HG02678 (cell line): ENCODE measurements around the gene HHIPL1.
A peak's percentile ranks its signal among the peaks of the same experiment; 100 is the strongest.

Experiments used
- ATAC-seq: cut with Tn5 transposase; IDR thresholded peaks from one replicate; pipeline ENCODE4 v1.9.1; 2021; ENCODE audit warnings: mild to moderate bottlenecking, moderate library complexity; ENCODE audit not compliant: unreplicated experiment

HHIPL1 gene

GRCh38 chr14:99644723-99645544, at the start of gene HHIPL1:
TSS of gene HHIPL1 (plus strand) at chr14:99645129. CDS start at chr14:99645208, 79 bp downstream.
- ATAC-seq = no peak

GRCh38 chr14:99595524-99595923, 49.4 kb upstream of the HHIPL1 start:
- ATAC-seq = no peak

DNA sequence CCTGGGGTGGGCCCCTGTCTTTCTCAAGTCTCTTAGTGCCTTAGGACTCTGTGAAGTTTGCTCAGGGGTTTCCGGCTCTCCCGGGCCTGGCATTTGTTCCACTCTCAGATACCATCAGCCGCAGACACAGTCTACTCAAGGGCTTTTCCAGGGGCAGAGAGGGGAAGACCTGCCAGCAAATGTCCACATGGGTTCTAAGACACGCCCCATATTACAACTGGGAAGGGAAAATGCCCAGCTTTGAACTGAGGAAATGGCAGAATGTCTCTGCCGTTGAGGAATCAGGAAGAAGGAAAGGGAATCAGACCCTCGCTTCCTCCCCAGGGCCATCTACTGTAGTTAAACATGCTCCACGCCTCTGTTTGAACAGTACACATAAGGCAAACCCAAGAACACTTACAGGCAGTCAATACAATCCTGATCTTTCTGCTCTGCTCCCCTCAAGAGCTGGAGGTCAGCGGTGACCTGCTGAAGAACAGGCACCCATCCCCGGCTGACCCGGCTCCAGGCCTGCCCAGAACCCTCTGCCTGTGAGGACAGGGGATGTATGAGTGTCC, 48.8 kb upstream of the HHIPL1 start:
- ATAC-seq = no peak

GRCh38 chr14:99596772-99597171, 48.2 kb upstream of the HHIPL1 start:
- no peak for ATAC-seq

DNA sequence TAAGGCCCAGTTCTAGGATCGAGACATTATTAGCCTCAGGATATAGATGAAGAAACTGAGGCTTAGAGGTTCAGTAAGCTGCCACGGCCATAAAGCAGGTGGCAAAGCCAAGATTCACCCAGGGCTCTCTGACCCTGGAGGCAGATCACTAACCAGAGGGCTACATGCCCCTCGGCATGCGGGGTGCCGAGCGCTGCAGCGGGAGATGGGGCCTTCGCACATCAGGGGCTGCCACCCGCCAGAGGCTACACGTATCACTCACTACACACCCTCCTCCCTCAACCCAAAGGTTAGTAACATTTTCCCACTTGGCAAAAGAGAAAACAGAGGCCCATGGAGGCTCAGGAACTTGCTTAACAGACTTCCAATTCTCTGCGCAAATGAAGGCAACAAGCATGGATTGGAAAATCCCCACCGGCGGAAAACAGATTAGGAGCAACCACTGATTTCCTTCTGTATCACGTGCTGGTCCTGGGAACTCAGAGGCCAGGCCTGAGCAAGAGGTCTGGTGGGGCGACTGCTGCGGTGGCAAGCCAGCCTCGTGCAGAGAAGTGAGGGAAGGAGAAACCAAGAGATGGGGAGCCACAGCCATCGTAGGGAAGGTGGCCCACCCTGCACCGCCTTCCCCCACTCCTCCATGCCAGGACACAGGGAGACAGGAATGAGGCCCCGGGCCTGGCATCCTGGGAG, 46.9 kb upstream of the HHIPL1 start:
- ATAC-seq = no peak

DNA sequence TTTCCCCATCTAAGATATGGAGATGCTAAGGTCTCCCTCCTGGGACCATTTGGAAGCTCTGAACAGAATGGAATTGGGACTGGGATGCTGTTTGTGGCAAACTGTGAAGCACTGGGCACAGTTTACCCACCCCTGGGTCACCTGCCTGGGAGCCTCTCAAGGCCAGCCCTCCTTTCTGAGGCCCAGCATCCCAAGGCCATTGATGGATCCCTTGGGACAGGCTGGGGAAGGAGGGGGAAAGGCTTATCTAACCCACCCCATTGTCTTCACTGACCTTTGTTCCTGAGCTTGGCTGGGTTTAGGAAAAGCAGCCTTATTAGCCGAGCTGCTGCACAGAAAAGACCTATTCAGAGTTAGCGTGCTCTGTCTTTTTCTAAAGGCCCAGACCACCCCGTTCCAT, 46.2 kb upstream of the HHIPL1 start:
- no peak for ATAC-seq

GRCh38 chr14:99599393-99599792, 45.5 kb upstream of the HHIPL1 start:
- ATAC-seq = no peak

GRCh38 chr14:99600232-99600888, 44.6 kb upstream of the HHIPL1 start:
- ATAC-seq = no peak

GRCh38 chr14:99601361-99601831, 43.5 kb upstream of the HHIPL1 start:
- ATAC-seq = no peak

DNA sequence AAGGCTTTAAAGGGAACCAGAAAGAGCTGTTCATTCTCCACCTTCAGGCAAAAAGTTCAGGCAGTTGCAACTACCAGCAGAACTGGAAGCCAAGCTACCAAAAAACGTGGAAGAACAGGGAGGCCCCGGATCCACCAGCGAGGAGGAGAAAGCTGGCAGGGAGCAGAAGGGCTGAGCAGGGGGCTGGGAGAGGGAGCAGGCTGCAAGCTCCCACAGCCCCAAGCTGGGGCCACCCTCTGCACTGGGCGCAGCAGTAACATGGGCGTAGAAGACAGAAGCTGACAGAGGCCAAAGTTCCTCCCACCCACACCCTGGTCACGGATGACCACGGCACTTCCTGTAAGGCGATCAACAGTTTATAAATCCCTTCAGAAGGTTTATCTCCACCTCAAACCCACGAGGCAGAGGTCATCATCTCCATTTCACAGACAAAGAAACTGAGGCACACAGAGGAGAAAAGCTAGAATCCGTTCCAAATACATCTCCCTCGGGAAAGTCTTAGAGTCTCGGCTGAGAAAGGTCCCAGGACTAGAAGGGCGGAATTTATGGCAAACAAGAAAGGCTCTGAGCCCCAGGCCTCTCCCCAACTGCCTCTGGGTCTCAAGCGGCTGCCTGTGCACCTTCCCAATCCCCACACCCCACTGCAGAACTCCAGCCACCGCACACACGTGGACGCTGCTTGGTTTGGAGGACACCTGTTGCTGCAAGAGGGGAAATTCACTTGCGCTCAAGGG, 42.7 kb upstream of the HHIPL1 start:
- ATAC-seq = no peak

DNA sequence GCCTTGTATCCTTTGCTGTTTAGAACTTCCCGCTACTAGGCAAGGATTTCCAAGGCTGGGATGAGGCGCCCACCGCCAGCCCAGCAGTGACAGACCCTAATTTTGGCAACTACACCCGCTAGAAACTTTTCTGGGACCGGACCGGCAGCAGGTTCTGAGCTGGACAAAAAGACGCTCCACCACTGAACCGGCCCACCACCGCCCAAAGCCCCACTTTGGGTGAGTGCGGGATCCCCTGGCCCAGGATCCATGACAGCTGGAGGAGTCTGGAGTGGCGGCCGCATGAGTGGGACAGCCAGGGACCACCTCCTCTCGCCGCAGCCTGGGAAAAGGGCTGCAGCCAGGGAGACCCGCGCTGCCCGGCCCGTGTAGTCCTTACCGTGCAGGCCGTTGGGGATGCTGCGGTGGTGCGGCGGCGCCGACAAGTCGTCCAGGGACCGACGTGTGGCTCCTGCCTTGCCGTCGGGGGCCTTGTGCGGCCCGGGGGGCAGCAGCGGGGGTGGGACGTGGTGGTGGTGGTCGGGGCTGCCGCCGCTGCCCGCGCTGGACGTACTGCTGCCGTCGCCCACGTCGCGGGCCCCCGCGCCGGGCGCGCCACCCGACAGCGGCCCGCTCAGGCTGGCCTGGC, 42.0 kb upstream of the HHIPL1 start:
- no peak for ATAC-seq

DNA sequence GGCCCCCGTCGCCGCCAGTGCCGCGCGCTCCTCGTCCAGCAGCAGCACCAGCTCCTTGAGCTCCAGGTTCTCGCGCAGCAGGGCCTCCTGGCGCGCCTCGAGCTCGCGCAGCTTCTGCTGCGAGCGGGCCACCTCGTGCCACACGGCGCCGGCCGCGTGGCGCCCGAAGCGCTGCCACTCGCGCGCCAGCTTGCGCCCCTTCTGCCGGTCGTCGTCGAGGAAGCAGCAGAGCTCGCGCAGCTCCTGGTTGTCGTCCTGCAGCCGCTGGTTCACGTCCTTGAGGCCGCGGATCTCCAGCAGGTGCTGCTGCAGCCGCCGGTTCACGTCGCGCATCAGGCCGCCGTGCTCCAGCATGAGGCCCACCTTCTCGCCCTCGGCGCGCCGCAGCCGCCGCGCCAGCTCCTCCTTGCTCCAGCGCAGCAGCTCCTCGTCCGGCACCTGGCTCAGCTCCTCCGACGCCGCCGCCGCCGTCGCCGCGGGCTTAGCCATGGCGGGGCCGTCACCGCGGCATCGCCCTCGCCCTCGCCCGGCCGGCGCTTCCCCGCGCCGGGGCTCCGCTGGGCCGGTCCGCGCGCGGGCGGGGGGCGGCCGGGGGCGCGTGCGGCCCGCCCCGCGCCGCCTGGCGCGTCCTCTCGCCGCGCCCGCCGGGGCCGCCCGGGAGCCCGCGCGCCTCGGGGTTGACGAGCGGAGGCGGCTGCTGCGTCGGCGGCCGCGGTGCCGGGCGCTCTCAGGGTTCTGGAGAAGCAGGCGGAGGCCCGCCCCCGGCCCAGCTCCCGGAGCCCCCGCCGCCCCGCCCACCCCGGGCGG, 41.3 kb upstream of the HHIPL1 start, which contains the start of gene CCDC85C:
TSS of gene CCDC85C (minus strand) at position 737 of the 807 bp plus-strand sequence. CDS start at position 489, 248 bp downstream.
- ATAC-seq = peak; percentile 6

DNA sequence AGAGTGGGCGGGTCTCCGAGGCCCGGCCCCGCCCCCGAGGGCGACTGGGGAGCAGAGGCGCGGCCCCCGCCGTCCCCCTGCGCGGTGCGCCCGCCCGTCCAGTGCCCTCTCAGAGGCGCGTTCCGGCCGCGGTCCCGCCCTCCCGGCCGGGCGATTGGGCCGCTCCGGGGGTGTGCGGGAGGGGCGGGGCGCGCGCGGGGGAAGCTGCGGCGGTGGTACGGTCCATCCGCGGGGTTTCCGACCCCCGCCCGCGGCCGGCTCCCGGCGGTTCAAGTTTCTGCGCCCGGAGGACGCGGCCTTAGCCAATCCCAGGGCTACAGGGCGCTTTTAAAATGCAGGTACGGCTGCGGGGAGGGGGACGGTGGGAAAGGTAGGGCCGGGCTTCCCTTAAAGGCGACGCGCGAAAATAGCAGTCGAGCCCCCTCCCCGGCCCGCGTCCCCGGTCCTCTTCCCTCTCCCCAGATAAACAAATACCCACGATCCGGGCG, 40.6 kb upstream of the HHIPL1 start:
- peak; percentile 89 for ATAC-seq

DNA sequence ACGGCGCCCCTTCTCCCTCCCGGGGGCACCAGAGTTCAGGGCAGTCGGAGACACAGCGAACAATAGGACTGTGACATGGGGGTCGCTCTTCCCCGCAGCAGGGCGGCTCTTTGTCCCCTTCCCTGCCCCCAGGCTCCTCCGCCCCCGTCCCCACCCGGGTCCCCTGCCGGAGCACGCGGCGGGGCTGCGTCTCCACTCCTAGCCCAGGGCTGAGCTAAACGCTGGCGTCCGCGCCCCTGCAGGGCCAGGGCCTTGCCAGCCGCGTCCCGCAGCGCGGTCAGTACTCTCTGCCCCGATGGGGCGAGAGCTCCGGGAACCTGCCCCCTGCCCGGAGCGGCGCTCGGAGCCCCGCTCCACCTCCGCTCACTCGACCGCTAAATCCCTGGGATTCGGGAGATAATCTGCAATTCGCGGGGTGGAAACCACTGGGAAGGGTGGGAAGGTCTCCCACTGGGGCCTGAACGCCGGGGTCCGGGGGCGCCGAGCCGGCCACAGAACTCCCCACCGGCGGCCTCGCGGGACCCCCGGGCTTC, 40.1 kb upstream of the HHIPL1 start:
- ATAC-seq = peak; percentile 12

DNA sequence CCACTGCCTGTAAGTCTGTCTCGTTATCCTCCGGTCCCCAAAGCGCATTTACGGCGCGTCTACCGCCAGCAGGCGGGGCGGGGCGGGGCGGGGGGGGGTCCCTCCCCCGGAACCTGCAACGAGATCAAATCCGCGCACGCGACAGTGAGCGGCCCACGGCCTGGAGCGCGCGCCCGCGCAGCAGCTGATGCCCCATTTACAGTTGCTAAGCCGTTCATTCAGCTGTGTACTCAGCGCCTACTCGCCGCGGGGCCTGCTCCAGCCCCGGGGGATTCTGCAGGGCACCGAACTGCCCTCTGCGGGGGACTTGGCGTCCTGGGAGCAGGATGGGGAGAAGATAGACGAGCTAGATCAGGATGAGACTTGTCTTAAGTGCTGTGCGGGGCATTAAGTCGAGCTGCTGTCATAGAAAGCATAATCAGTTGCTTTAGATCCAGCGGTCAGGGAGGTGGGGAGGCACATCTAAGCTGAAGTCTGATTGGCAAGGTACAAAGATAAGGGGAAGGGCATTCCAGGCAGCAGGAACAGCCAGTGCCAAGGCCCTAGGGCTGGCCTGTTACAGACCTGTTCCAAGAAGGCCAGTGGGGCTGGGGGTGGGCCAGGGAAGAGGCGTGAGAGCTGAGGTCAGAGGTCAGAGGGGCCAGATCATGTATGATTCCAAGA, 39.5 kb upstream of the HHIPL1 start:
- ATAC-seq = peak; percentile 34

GRCh38 chr14:99606359-99606758, 38.6 kb upstream of the HHIPL1 start:
- ATAC-seq = no peak

DNA sequence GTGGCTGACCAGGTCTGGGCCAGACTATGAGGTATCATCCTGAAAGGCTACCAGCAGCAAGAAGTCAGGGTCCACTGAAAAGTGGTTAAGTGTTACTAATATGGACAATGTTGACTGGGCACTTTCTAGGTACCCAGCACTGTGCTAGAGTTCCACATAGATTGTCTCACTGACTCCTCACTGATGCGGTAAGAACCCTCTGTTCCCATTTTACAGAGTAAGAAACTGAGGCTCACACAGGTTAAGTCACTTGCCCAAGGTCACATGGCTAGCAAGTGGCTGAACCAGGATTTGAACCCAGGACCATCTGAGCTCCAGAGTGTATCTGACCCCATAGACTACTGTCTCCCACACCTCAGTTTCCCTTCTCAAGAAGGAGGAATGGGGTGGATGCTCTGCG, 36.3 kb upstream of the HHIPL1 start:
- no peak for ATAC-seq
